NCI-H2227 (cell line): ENCODE results near the gene ABCC8.
A peak's percentile ranks its signal among the peaks of the same experiment; 100 is the strongest.

Experiments used
- DNase-seq: peaks from one replicate; lab custom pipeline; 2025; ENCODE audit not compliant: unreplicated experiment; lab: John Stamatoyannopoulos, UW

ABCC8 gene

DNA sequence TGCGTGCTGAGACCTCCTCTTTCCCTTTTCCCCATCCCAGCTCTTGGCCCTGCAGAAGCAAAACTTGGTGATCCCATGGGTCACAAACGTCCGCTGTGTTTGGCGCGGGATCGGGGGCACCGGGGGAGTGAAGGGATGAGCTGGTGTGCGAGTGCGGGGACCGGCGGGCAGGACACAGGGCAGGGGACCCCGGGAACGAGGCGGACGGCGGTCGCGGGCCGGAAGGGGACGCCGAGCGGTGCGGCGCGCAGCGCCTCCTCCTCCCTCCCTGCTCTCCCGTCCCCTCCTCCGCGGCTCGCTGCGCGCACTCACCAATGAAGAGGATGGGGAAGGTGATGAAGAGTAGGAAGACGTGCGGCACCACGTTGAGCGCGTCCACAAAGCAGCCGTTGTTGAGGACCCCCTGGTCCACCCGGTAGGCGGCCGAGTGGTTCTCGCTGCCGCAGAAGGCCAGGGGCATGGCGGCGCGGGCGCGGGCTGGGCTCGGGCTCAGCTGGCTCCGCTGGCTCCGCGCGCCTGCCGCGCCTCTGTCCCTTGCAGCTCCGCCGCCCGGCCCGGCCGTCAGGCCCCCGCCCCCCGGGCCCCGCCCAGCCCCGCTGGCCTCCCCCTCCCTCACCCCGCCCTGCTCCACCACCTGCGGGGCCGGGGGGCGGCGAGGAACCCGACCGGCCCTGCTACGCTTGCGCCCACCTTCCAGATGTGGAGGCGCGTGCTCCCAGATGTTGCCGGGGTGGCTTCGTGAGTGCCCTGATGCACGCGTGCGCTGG, at the start of gene ABCC8:
ABCC8 (minus strand) TSS at position 529 of the 767 bp plus-strand sequence; CDS start at position 460, 69 bp downstream.
- DNase-seq, result peak; percentile 72

DNA sequence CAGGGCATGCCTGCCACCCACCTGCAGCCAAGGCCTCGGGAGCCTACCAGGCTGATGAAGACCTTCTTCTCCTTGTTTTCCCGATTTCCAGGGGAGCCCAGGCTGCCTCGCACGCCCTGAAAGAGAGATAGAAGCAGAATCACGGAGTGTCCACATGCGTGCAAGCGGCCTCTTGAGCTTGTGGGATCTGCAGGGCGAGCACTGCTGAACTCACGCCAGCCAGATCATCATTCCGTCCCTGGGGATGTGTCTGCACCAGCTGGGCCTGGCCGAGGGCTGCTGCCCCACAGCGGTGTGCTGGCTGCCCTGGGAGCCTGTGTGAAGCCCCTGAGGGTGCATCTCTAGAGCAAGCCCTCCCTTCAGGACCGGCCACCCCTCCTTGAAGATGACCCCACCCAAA, 49.7 kb upstream of the ABCC8 start:
- DNase-seq, result no peak

DNA sequence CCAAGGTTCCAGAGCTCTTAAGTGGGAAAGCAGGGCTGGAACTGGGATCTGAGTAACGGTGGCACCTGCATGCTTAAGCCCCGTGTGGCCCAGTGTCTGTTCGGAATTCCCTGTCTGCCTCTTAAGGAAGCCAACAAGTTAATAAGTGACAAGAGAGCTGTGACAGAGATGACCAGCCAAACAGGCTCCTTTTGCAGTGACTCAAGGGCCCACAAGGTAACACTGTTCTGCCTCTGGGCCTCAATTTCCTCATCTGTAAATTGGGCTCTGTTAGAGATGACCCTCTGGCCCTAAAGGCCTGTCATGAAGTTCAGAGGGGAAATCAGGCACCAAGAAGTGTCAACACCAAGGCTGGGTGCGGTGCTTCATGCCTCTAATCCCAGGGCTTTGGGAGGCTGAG, 48.9 kb upstream of the ABCC8 start:
- DNase-seq, result no peak

DNA sequence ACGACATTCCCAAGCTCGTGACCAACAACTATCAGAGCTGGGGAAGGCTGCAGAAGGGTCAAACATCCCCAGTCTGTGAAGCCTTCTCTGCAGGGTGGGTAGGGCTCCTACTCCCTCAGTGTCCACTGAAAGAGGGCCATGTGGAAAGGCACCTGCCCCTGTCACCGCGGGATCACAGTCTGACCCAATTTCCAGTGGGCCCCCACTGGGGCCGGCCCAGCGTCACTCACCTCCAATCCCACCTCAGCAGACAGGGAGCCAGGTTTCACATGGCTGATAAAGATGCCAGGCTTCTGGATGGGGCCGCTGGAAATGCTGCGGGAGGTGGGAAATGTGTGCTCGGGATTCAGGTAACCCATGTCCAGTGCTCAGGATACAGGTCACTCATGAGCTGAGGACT, 47.6 kb upstream of the ABCC8 start:
- DNase-seq, result no peak

DNA sequence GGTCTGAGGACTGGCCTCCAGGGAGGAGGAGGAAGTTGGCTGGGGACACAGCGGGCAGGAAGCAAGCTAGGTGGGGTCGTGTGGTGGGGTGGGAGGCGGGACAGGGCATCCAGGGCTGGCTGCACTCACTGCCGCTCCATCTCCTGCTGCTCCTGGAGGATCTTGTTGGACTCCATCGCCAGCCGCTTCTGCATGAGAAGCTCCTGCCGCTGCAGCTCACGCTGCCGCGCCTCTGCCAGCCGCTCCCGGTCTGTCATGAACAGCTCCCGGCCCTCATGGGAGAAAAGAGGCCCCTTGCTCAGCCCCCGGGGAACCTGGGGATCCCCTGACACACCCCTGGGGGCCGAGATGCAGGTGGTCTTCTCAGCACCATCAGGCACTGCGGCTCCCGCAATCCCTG, 46.0 kb upstream of the ABCC8 start:
- DNase-seq, result no peak

DNA sequence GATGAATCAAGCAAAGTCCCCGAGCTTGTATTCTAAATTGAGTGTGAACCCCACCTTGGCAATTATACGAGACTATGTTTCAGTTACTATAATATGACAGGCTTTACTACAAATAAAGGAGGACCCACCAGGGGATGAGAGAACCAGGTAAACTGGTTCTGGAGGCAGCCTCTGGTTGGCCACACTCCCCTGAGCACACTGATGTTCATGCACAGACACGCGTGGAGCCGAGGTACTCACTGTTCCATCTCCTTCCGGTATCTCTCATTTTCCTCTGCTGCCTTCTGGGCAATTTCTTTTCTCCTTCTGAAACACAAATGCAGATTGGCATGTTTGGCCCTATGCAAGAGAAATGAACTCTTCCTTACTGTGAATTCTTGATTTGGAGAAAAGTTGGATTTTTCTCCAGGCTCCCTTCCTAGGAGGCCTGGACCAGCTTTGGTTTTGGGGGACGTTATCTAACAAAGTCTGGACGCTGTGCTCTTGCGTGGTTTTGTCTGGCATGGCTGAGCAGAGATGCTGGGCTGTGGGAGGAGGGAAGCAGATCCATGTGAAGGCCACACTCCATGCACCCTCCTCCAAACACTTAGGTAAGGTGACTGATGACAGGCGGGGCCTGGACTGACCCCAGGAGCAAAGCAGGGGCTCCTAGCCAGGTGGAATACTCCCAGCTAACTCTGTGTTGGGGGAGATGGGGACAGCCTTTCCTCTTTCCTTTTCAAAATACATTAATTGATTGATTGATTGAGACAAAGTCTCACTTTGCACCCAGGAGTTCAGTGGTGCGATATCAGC, 44.7 kb upstream of the ABCC8 start:
- DNase-seq, result no peak

DNA sequence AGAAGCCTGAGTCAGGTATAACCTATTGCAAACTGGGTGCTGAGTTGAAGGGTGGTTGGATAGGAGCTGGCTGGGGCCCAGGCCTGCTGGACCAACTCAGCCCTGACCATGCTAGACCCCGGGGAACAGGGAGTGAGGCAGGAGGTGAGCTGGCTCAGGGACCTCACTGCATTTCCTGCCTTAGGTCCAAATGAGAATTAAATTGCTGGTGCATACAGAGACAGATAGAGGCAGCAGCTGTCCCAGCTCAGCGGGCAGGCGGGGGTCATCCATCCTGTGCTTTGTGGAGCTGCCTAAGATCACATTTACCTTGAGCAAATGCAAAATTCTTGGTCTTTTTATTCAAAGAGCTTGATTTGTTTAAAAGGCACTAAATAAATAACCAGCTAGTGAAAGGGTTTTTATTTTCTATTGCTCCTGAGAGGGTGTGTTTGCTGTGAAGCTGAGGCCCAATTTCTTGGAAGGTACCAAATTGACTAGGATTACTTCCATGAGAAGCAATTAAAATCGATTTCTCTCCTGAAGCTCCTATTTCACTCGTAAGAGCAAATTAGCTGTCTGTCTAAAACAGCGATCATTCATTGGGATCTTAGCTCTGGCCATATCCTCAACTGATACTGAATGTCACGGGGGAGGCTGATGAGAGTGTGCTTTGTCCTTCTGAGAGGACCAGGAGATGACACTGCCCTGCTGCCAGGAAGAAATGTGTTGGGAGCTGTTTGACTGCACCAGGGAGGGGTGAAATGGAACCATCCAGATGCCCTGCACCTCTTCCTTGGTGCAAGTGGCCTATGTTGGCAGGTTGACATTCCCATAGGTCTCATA, 42.6 kb upstream of the ABCC8 start:
- peak; percentile 32 for DNase-seq

DNA sequence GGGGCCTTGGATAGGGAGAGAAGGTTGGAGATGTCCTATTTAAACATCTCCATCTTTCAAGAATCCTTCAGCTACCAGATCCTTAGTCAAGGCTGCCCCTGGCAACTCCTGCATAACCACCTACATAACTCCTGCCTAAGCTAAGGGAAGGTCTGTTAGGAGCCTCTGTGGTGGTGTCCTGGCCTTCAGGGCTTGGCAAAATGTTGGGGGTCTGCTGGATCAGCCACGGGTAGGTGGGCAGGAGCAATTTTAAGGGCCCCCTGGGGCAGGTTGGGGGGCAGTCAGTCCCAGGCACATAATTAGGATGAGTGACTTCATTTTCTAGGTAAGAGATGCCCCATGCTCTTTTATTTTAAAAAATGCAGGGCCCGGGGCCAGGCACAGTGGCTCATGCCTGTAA, 41.7 kb upstream of the ABCC8 start:
- no peak for DNase-seq

DNA sequence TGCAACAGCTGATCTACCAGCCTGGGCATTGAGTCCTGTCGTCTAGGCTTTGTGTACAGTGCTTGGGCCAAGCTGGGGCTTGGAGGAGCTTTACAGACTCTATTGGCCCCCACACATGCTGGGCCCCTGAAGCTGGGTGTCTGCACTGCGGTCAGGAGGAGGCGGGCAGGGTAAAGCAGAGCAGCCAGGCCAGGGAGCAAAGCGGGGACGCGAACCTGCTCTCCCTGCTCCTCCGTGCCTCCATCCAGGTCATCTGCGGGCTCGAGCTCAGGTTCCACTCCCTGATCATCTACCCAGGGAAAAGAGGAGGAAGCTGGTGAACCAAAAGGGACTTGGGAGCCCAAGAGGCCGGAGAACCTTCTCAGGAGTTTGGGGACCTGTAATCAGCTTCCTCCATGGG, 40.5 kb upstream of the ABCC8 start:
- no peak for DNase-seq

DNA sequence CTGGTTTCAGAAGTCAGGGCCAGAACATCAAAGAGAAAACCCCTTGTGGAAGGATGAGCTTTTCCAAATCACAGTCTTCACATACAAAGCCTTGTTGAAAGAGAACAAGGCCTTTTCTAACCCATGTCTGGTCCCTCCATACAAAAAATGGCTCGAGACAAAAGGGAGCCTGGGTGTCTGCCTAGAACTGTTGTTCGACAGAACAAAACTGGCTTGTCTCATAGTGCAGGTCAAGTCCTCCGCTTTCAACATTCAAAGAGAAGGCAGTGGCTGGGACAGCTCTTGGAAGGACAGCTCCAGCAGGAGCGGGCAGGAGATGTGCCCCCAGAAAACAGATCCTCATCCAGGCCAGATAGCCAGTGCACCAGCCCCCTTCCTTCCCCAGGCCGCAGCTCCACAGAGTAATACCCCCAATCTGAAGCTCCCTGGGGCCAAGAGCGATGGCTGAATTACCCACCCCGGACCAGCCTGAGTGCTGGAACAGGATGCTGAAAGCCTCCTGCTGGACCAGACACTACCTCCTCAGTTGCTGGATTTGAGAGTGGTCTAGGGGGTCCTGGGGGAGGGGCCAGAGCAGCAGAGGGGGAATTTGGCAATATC, 40.0 kb upstream of the ABCC8 start:
- DNase-seq, result no peak

DNA sequence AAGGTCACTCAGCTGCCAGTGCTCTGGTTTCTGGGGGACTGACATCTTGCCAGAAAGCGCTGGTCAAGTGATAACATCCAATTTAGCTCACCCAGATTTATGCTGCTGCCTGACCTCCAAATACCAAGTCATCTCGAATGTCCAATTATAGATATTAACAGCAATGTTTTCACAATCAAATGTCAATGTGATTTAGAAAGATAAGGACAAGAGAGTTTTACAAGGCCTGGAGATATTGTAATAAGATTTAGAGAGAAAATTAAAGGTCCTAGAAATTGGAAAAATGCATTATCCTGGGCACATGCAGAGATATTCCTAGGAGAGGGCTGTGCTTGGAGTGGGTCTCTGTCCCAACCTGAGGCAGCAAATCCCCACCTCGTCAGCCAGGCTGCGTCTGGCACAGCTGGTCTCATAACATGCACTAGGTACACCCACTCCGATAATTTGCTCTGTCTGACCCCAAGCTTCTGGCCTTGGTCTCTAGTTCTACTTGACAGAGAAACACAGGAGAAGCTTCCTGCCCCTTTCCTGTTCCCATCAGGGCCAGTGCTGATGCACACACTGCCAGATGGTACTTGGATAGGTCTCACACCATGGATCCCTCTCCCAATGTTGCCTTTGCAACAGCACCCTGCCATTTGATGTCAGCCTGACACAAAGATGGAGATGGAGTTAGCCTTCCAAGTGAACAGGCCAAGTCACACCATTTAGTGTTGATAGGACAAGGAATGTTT, 39.0 kb upstream of the ABCC8 start:
- DNase-seq, result peak; percentile 12

DNA sequence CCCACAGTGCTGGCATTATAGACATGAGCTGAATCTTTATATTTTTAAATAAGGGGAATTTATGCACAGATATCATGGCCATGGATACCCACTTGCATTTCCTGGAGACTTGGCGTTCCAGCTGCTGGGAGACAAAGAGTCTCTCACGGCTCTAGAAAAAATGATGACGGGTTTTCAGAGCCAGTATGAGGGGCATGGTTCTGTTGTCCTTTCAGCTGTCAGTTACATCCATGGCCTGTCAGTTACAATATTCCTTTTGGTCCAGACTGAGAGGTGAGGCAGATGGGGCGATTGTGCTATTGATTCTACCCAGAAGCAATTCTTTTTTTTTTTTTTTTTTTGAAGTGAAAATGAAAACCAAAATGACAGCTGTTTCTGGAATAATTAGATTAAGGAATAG, 37.8 kb upstream of the ABCC8 start:
- DNase-seq, result no peak

DNA sequence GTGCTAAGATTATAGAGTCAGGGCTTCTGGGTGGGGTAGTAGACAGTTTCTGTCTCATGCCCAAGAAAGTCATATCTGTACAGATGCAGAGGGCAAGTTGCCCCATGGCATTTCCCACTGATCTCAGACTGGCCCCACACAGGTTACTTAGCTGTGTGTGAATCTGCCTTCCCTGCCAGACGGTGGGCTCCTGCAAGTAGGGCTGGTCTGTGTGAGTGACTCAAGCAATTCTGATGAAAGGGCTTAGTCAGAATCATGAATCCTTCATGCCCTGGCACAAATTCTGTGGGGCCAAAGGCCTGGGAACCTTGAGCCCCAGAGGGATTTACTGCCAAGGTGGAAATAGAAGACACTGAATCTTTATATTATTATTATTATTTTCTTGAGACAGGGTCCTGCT, 37.2 kb upstream of the ABCC8 start:
- no peak for DNase-seq

DNA sequence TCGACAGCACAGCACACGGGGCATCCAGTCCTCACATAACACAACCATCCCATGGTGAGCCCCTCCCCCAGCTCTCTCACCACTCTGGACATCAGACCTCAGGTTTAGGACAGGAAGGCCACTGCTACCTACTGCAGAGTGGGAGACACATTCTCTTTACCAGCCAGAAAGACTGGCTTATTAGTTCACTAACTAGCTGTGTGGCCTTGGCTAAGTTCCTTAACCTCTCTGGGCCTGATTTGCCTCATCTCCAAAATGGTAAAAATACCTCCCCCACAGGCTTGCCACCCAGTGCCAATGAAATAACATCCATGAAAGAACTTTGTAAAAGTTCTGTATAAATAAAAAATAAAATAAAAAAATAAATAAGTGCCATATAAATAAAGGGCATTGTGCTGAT, 35.5 kb upstream of the ABCC8 start:
- no peak for DNase-seq

DNA sequence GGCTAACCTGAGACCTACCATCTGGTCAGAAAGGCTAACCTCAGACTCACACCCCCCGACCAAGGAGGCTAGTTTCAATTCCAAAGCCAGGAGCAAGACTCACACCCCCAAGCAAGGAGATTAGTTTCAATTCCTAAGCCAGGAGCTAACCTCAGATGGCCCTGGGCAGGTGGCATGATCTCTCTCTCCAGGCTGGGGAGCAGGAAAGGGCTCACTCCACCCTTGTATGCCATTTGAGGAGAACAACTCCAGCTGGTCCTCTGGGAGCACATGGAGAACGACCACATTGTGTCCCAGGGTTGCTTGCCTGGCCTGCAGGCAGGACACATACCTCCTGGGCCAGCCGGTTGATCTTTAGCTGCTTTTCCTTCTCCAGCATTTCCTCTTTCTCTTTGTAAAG, 34.9 kb upstream of the ABCC8 start:
- DNase-seq, result no peak

DNA sequence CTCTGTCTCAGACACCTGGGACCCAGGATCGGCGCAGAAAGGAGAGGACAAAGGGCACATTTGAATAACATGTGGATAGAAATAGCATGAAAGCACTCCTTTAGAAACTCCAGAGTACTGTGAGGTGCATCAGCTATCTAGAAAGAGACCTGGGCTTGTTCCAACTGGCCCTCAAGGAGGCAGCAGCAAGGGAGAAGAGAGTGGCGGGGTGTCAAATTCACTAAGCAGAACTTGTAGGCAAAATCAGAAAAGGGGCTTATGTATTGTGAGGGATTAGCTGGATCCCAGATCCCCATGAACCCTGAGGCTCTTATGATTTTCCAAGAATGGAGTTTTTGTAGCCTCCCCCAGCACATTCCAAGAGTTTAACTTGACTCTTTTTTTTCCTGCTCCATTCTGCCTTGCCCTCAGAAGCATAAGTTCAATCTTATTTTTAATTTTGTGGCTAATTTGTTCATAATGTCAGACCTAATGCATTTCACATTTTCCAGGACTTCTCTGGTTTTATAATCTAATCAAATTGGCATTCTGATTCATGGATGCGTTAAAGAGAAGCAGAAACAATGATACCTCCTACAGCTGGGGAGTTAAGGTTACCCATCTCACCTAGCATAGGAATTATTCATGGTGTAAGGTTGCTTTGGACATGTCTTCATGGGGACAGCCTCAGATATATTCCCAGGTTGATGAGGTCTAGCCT, 34.0 kb upstream of the ABCC8 start:
- DNase-seq, result no peak

DNA sequence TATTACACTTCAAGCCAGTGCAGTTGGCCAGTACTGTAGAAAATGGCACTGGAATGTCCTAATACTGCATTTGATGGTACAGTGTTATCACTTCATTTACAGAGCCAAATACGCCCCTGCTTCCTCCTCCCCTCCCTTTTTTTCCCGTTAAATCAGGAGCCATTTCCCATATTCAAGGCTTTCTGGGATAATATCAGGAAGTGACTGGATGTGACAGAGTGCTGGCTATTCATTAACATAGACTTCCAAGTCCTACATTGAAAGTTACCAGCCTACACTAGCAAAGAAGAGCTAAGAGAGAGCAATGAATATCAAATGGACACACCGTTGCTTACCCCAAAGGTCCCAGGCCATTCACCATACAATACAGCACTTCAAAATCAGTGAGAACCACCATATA, 32.1 kb upstream of the ABCC8 start:
- no peak for DNase-seq

DNA sequence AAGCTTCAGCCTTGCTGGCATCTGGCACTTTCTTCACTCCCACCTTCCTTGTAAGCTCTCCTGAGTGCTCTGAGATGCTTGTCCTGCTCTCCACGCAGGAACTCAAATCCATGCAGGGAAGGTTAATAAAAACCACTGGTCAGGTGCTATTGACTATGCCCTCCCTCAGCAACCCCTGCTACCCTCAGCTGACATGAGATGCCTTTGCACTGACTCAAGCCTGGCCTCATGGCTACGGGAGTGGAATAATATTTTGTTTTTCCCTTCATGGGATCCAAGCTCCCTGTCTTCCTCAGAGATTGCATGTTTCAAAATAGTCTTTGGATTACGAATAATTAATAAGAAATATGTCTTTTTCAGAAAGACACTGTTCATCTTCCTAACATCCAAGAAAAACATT, 31.7 kb upstream of the ABCC8 start:
- DNase-seq, result no peak

DNA sequence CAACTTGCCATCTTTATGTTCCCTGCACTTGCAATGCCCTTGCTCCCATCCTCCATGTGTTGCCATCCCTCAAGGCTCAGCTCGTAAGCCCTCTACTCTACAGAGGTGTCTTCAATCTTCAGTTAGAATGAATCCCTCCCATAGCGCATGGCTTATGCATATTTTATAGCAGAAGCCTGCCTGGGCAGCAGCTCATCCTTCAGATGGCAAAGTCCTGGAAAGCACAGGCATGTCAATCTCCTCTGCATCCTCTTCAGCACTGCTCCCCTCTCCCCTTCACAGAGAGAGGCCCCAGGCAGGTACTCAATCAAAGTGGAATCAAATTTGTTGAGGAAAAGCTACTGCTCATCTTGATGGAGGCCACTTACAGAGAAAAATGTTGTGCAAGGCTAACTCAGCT, 31.1 kb upstream of the ABCC8 start:
- DNase-seq, result no peak

DNA sequence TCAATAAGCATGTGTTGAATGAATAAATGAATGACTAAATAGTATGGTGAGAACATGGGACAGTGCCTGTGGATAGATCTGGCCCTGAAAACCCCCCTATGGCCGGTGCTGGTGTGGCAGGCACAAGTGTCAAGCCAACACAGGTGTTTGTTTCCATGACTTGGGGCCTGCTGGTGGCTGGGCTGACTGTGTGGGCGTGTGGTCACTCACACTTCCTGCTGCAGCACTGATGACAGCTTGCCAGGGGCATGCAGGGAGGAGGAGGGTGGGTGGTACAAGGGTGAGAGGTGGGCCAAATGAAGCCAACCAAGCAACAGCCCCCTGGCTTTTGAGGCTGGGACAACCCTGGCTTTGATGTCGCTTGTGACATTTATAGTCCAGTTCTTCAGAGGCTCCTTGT, 30.3 kb upstream of the ABCC8 start:
- DNase-seq, result no peak
